Measurements from ENCODE around the gene OBSCN. TPM values are rescaled to one million over a fixed set of nuclear protein-coding genes. Genes with fewer than 3 reads are reported as not detected.

The OBSCN gene
- total RNA-seq, 1 experiment from 2014 or later, result 33.3 TPM

GRCh38 chr1:228264090-228264829 lies 56.4 kb downstream of the OBSCN start:
- DNase-seq, result peak; percentile 24
- Mint-ChIP-seq H3K4me1 (peaks cover 0 to 18% of the 10 kb centered on the region in 2 experiments; a peak in 3 of 4 replicates), H3K27me3 (ENCODE audit: low read depth) (no peaks in the 10 kb centered on the region), H3K27ac (peak overlapping the region in 1 of 3 experiments; percentile 36; a peak in 2 of 7 replicates), H3K9me3 (peaks cover 3 to 5% of the 10 kb centered on the region in 2 experiments; a peak in 2 of 5 replicates), H3K4me3 (no peak overlapping the region), H3K36me3 (ENCODE audit: insufficient read depth in 1 of 3, low read depth in 3 of 3) (peaks cover 7 to 14% (median 10%) of the 10 kb centered on the region in 3 experiments)
- Histone ChIP-seq H2BK12ac (ENCODE audit: insufficient read length, low read depth, low read length) (no peak overlapping the region), H3K9me3 (ENCODE audit: control insufficient read depth, low read depth, low read length) (no peaks in the 10 kb centered on the region), H2BK120ac (ENCODE audit: low read depth, low read length, poor library complexity, severe bottlenecking) (no peak overlapping the region), H3K14ac (ENCODE audit: insufficient read depth, low read length) (no peak overlapping the region), H3K23ac (ENCODE audit: insufficient read length, low read depth, low read length) (no peak overlapping the region), H3K23me2 (ENCODE audit: insufficient read length, low read depth, low read length, poor library complexity, severe bottlenecking) (no peaks in the 10 kb centered on the region), H3K27ac (ENCODE audit: insufficient read length, low read depth, low read length) (no peak overlapping the region), H3K4me2 (ENCODE audit: insufficient read depth, insufficient read length, low read length) (no peak overlapping the region), H3K79me2 (ENCODE audit: insufficient read depth, low read length) (no peaks in the 10 kb centered on the region), H3K79me1 (ENCODE audit: insufficient read depth, low read depth, low read length, poor library complexity, severe bottlenecking) (no peaks in the 10 kb centered on the region), H3K18ac (ENCODE audit: insufficient read length, low read depth, low read length) (no peak overlapping the region), H2BK20ac (ENCODE audit: low read depth, low read length, poor library complexity, severe bottlenecking) (no peak overlapping the region), H2BK15ac (ENCODE audit: low read depth, low read length) (no peak overlapping the region), H3K4me1 (ENCODE audit: insufficient read depth, low read length) (no peaks in the 10 kb centered on the region), H3K56ac (ENCODE audit: insufficient read length, low read depth, low read length) (no peak overlapping the region), H2BK5ac (ENCODE audit: insufficient read length, low read length) (no peak overlapping the region), H4K20me1 (ENCODE audit: control insufficient read depth, insufficient read depth, insufficient read length) (no peaks in the 10 kb centered on the region), H3T11ph (ENCODE audit: low read length) (no peak overlapping the region), H2AFZ (ENCODE audit: low read length) (no peak overlapping the region), H4K8ac (replicated peaks; ENCODE audit: insufficient read length, low read depth, low read length) (no peak overlapping the region), H3K27me3 (ENCODE audit: insufficient read depth, low read length) (no peaks in the 10 kb centered on the region), H3K4ac (ENCODE audit: low read depth, low read length) (no peak overlapping the region), H4K5ac (ENCODE audit: insufficient read length, low read depth, low read length) (no peak overlapping the region), H2AK5ac (ENCODE audit: insufficient read length, low read length) (no peak overlapping the region), H3K9ac (ENCODE audit: extremely low read depth, insufficient read length, low read length) (no peak overlapping the region), H4K91ac (ENCODE audit: insufficient read length, low read depth, low read length) (no peak overlapping the region)
- WGBS (ENCODE audit: extremely low coverage, insufficient read length, low lambda C conversion rate), result no CpG with 5 or more reads among the region's 24 CpGs
- TF ChIP-seq CTCF (conservative IDR thresholded peaks at IDR 0.05), result no peak

All from H9 (cell line).